A549 treated with GW870086 at 1 μM for 4 hours (cell line): Measurements from ENCODE around the gene GOLGA6B. TPM values are rescaled to one million over a fixed set of nuclear protein-coding genes. Genes with fewer than 3 reads are reported as not detected.

Experiments used
- total RNA-seq: library from RNA; stranded (reverse); fragments of 200-300 nt; extraction: Qiagen RNA extraction; gene quantifications from 5 replicates; pipeline ENCODE4 v1.2.3, GENCODE V29; 2022; ENCODE audit warnings: low read depth

Gene GOLGA6B, protein sequence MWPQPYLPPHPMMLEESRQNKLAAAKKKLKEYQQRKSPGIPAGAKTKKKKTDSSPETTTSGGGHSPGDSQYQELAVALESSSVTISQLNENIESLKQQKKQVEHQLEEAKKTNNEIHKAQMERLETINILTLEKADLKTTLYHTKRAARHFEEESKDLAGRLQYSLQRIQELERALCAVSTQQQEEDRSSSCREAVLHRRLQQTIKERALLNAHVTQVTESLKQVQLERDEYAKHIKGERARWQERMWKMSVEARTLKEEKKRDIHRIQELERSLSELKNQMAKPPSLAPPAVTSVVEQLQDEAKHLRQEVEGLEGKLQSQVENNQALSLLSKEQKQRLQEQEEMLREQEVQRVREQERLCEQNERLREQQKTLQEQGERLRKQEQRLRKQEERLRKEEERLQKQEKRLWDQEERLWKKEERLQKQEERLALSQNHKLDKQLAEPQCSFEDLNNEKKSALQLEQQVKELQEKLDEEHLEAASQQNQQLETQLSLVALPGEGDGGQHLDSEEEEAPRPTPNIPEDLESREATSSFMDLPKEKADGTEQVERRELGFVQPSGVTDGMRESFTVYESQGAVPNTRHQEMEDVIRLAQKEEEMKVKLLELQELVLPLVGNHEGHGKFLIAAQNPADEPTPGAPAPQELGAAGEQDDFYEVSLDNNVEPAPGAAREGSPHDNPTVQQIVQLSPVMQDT
- total RNA-seq, result 0.08 TPM in 1 of 5 replicates, not detected in the others

DNA sequence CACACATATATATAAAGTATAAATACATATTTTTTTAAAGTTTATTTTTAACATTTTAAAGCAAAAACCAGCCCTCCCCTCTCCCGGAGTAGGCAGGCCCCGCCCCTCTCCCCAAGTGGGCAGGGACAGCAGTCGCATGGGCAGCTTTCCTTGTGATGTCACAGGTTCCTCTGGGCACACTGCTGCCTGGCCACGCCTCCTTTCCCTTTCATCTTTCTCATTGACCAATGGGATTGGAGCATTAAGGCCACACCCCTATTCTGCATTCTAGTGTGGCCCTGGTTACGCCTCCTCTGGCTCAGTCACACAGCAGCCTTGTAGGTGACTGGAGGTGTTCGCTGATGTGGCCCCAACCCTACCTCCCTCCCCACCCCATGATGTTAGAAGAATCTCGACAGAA lies at the start of gene GOLGA6B:
Gene GOLGA6B (plus strand): TSS at position 301 of the 400 bp plus-strand sequence. CDS start 41 bp downstream, at position 342.

DNA sequence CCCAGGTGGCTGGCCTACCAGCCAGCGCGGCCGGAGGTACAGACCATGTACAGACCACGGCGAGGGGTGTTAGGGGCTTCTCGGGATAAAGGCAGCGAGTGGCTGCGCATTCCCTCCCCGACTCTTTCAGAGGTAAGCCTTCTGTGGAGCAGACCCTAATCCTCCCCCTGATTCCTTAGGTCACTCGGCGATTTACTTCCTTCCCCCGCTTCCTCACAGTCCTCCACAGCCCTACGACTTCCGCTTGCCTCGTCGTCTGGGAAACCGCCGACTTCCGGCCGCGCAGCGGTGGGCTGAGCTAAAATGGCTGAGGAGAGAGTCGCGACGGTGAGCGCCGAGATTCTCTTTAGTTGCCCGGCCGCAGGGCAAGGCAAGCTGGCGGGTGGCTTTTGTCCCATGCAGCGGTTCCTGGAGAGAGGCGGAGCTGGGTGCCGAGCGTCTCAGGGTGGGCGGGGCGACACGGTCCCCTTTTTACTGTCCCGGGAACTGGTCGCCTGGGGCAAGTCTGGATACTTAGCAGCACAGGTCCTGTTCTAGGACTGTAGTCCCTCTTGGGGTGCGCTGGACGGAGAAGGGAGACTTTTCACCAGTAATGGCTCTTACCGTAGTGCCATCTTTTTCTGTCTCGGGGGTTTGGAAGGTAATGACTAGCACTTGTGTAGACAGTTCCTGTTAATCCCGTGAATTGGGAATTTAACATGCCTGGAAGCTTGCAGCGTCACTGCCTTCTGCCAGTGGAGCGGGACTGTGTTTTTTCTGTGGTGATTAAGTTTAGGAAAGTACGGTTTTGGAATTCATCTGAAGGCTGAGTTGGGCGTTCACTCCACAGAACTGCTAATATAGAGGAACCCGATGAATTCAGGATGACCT lies 31.7 kb downstream of the GOLGA6B start, which contains the start of the genes BBS4 and HIGD2B:
Gene BBS4 (plus strand): TSS at position 283 of the 870 bp plus-strand sequence. CDS start 21 bp downstream, at position 304.
Gene HIGD2B (minus strand): TSS at position 258 of the 870 bp plus-strand sequence. CDS start 9,808 bp downstream, outside the sequence.

Other genes starting within 250 kb of the GOLGA6B start
- gene ARIH1, start 180.4 kb upstream of the GOLGA6B start, total RNA-seq, result 48.5 to 79.2 TPM (median 73.8 TPM) in 5 replicates
- gene HIGD2B, start 31.5 kb downstream of the GOLGA6B start, total RNA-seq, result not detected in 5 replicates
- 14.4 to 18.8 TPM (median 17.8 TPM) in 5 replicates for gene BBS4, start 31.5 kb downstream of the GOLGA6B start, total RNA-seq
- 71.5 to 78.9 TPM (median 75.8 TPM) in 5 replicates for gene ADPGK, start 129.1 kb downstream of the GOLGA6B start, total RNA-seq